Activated CD8-positive, alpha-beta T cell treated with anti-CD3 and anti-CD28 coated beads for 36 hours (primary cell): ENCODE results near the gene TNS3. TPM values are rescaled to one million over a fixed set of nuclear protein-coding genes. Genes with fewer than 3 reads are reported as not detected.

Experiments
- ATAC-seq: fragments of 200-7000 bp; cut with Tn5 transposase; one replicate; pipeline ENCODE4 v1.10.0; 2021; ENCODE audit warnings: mild to moderate bottlenecking, moderate library complexity
- CTCF ChIA-PET: fragments of 350-600 bp; sonication (Branson Sonifier 250); formaldehyde crosslinking; loops from one replicate; lab custom pipeline; 2021; ENCODE audit warnings: antibody characterized with exemption; lab: Charles Lee
- POLR2A ChIA-PET: fragments of 350-600 bp; sonication (Branson Sonifier 250); formaldehyde crosslinking; loops from one replicate; lab custom pipeline; 2021; ENCODE audit warnings: antibody characterized with exemption; lab: Charles Lee
- DNase-seq: peaks from one replicate; pipeline ENCODE4 v3.0.0-alpha.2; 2020
- H3K27ac Mint-ChIP-seq: one replicate; pipeline ENCODE4 v1.8.0; 2021; ENCODE audit warnings: mild to moderate bottlenecking, mixed read lengths
- H3K27me3 Mint-ChIP-seq: one replicate; pipeline ENCODE4 v1.8.0; 2021; ENCODE audit warnings: mixed read lengths
- H3K36me3 Mint-ChIP-seq: one replicate; pipeline ENCODE4 v1.8.0; 2021; ENCODE audit warnings: low read depth, mixed read lengths
- H3K4me1 Mint-ChIP-seq: one replicate; pipeline ENCODE4 v1.8.0; 2021; ENCODE audit warnings: low read depth, mixed read lengths
- H3K4me3 Mint-ChIP-seq: one replicate; pipeline ENCODE4 v1.8.0; 2021; ENCODE audit warnings: mild to moderate bottlenecking, moderate library complexity, mixed read lengths
- H3K9me3 Mint-ChIP-seq: one replicate; pipeline ENCODE4 v1.8.0; 2021; ENCODE audit warnings: mixed read lengths
- intact Hi-C: fragments of 100-400 bp; cut with micrococcal nuclease; formaldehyde crosslinking; loops from one replicate; pipeline ENCODE4 v1.10.0; 2022
- total RNA-seq, 2 experiments: library from RNA; stranded (reverse); gene quantifications; one replicate each; pipeline ENCODE4 v1.2.3, GENCODE V29; 2021
- TF ChIP-seq, protein P1 (sequence below): fragments of 200-600 bp; IDR thresholded peaks from one replicate; pipeline ENCODE4 v1.8.0; 2022; ENCODE audit warnings: antibody characterized with exemption, mild to moderate bottlenecking

Gene TNS3
- total RNA-seq, 2 experiments from 2014 or later = 0.04 to 0.16 TPM

DNA sequence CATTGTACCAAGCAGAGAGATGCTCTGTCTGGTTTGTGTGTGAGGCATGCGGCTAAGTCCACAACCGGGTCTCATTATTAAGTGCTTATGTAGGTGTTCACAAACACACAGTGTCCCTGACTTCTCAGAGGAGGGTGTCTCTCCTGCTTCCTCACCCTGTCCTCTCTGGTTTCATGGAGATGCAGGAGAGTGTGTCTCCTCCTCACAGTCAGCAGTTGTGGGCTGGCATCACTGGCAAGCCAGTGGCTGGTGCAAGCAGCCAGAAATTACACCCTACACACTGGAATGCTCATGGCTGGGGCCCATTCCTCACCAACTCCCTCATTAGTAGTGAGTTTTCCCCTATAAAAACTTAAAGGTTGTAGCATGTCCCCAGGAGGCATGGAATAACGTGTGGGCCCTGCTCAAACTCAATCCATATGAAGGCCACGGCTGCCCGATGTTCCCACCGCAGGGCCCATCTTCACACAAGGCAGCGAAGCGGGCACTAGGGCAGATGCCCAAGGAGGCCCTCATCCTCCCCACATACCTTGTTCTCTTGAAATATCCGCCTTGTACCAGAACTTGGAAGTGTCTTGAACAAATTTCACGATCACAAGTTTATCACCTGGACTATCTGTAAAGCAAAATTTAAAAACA lies 280.1 kb downstream of the TNS3 start:
- DNase-seq = no peak
- Mint-ChIP-seq H3K4me3 (no peak overlapping the region), H3K27me3 (no peaks in the 10 kb centered on the region), H3K9me3 (no peaks in the 10 kb centered on the region), H3K36me3 (no peaks in the 10 kb centered on the region), H3K27ac (no peak overlapping the region), H3K4me1 (no peaks in the 10 kb centered on the region)
- CTCF ChIA-PET = no interaction called here
- TF ChIP-seq, protein P1, sequence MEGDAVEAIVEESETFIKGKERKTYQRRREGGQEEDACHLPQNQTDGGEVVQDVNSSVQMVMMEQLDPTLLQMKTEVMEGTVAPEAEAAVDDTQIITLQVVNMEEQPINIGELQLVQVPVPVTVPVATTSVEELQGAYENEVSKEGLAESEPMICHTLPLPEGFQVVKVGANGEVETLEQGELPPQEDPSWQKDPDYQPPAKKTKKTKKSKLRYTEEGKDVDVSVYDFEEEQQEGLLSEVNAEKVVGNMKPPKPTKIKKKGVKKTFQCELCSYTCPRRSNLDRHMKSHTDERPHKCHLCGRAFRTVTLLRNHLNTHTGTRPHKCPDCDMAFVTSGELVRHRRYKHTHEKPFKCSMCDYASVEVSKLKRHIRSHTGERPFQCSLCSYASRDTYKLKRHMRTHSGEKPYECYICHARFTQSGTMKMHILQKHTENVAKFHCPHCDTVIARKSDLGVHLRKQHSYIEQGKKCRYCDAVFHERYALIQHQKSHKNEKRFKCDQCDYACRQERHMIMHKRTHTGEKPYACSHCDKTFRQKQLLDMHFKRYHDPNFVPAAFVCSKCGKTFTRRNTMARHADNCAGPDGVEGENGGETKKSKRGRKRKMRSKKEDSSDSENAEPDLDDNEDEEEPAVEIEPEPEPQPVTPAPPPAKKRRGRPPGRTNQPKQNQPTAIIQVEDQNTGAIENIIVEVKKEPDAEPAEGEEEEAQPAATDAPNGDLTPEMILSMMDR = no peak
- no peak for ATAC-seq
- intact Hi-C loops = no loop called here
- POLR2A ChIA-PET = no interaction called here

DNA sequence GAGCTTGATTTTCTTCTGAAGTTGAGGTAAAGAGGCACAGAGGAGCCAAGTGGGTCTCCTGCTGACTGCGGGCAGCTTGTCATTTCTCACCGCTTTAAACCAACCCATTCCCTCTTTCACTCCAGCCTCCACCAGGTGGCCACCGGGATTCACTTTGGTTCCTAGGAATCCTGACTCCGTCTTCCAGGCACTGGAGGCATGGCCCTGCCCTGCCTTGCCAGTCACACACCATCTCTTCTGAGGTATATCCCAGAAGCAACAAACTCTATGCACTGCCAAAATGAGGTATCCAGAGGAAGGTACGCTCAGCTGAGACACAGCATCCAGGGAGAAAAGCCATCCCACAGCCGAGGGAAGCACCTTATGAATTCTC lies 280.8 kb downstream of the TNS3 start:
- H3K36me3 Mint-ChIP-seq = no peaks in the 10 kb centered on the region
- no peak for DNase-seq
- POLR2A ChIA-PET = no interaction called here
- TF ChIP-seq, protein P1 = no peak
- no peaks in the 10 kb centered on the region for H3K27me3 Mint-ChIP-seq
- no peak overlapping the region for H3K27ac Mint-ChIP-seq
- CTCF ChIA-PET = no interaction called here
- no peak for ATAC-seq
- intact Hi-C loops = no loop called here
- no peaks in the 10 kb centered on the region for H3K9me3 Mint-ChIP-seq
- H3K4me3 Mint-ChIP-seq = no peak overlapping the region
- H3K4me1 Mint-ChIP-seq = no peaks in the 10 kb centered on the region

DNA sequence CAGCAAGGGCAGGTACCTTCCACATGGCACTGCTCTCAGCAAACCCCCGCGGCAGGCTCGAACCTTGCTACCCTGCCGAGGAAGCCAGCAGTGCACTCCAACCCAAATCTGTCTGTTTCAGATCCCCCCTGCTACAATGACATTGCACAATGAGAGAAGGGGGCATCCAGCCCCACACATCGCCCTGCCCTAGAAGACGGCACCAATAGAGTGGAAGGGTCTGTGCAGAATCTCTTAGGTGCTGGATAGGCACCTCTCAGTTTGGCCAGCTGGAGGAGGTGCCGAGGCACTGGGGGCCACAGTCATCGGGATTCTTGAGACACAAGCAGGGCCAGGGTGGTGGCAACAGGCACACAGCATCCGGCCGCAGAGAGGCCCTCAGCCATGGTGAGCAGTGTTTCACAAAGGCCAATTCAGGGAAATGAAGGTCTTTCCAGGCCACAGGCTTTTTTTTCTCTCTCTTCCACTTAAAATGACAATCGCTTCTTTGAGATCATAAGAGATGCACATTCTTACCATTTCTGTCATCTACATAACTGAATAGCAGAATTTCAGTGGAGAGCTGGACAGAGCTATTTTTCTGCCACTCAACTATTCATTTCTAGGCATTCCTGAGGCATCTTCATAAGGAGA lies 281.3 kb downstream of the TNS3 start:
- Mint-ChIP-seq H3K27ac (no peak overlapping the region), H3K36me3 (no peaks in the 10 kb centered on the region), H3K4me3 (no peak overlapping the region), H3K27me3 (no peaks in the 10 kb centered on the region), H3K4me1 (no peaks in the 10 kb centered on the region), H3K9me3 (no peaks in the 10 kb centered on the region)
- intact Hi-C loops = no loop called here
- ChIA-PET POLR2A (no interaction called here), CTCF (no interaction called here)
- no peak for DNase-seq
- no peak for ATAC-seq
- TF ChIP-seq, protein P1 = no peak

DNA sequence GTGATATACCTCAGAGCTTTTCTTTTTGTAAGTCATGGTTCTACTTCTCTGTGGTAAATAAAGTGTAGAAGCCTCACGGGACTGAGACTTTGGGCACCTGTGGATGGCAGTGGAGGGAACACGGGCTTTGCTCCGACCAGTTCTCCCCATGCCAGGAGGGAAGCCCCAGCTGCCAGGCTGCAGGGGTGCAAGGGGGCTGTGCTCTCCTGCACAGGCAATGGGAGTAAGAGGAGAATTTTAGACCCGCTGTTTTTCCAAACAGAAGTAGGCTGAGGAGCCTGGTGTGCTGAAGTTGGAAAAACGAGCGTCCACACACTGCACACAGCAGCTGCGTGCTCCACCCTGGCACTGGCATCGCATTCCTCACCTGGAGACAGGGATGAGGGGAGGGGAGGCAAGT lies 282.4 kb downstream of the TNS3 start:
- no peaks in the 10 kb centered on the region for H3K9me3 Mint-ChIP-seq
- intact Hi-C loops = no loop called here
- DNase-seq = no peak
- no peaks in the 10 kb centered on the region for H3K4me1 Mint-ChIP-seq
- no peak for ATAC-seq
- H3K36me3 Mint-ChIP-seq = no peaks in the 10 kb centered on the region
- TF ChIP-seq, protein P1 = no peak
- ChIA-PET POLR2A (no interaction called here), CTCF (no interaction called here)
- no peak overlapping the region for H3K4me3 Mint-ChIP-seq
- H3K27ac Mint-ChIP-seq = no peak overlapping the region
- H3K27me3 Mint-ChIP-seq = no peaks in the 10 kb centered on the region

DNA sequence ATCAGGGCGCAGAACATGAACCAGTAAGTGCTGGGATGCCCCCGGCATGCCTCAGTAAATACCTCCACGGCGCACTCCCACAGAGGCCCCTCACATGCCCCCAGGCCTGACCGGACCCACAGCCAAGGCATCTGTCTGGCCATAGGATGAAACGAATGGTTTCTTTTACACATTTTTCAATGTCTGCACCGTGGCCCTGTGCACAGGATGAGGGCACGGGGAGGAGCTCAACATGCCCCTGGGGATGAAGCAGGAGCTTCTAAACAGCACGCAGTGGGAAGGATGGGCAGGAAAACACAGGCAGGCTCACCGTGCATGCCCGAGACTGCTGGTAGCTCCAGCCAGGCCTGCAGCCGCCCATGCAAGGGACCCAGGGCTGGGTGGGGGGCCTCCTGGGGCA lies 283.3 kb downstream of the TNS3 start:
- CTCF ChIA-PET = no interaction called here
- TF ChIP-seq, protein P1 = no peak
- H3K27ac Mint-ChIP-seq = no peak overlapping the region
- H3K27me3 Mint-ChIP-seq = no peaks in the 10 kb centered on the region
- H3K36me3 Mint-ChIP-seq = no peaks in the 10 kb centered on the region
- no peak overlapping the region for H3K4me3 Mint-ChIP-seq
- POLR2A ChIA-PET = interaction anchor here (0.6 kb wide), 1 partner anchor 21 kb away, joined by 3 read pairs; no protein-coding TSS in a partner anchor
- DNase-seq (no peak), ATAC-seq (no peak)
- H3K9me3 Mint-ChIP-seq = no peaks in the 10 kb centered on the region
- H3K4me1 Mint-ChIP-seq = no peaks in the 10 kb centered on the region
- intact Hi-C loops = no loop called here
